Measurements from ENCODE around the gene PTPRN2. TPM values are rescaled to one million over a fixed set of nuclear protein-coding genes. Genes with fewer than 3 reads are reported as not detected.

PTPRN2 gene
- total RNA-seq, 1 donor from 2014 or later: 11.4 TPM

GRCh38 chr7:158270106-158270775, 317.4 kb downstream of the PTPRN2 start:
- no peak for DNase-seq (ENCODE audit: low spot score, unreplicated experiment)
- no peak for TF ChIP-seq CTCF (IDR thresholded peaks at IDR 0.05; ENCODE audit: unreplicated experiment)
- Mint-ChIP-seq H3K36me3 (ENCODE audit: insufficient read depth) (no peaks in the 10 kb centered on the region), H3K27ac (no peak overlapping the region), H3K4me1 (ENCODE audit: low read depth) (no peaks in the 10 kb centered on the region), H3K27me3 (no peaks in the 10 kb centered on the region), H3K4me3 (ENCODE audit: low read depth) (no peak overlapping the region), H3K9me3 (ENCODE audit: low read depth) (no peaks in the 10 kb centered on the region)

GRCh38 chr7:158268816-158269535, 318.6 kb downstream of the PTPRN2 start:
- Mint-ChIP-seq H3K27me3 (no peaks in the 10 kb centered on the region), H3K27ac (no peak overlapping the region), H3K4me3 (ENCODE audit: low read depth) (no peak overlapping the region), H3K36me3 (ENCODE audit: insufficient read depth) (no peaks in the 10 kb centered on the region), H3K4me1 (ENCODE audit: low read depth) (peaks cover 2% of the 10 kb centered on the region), H3K9me3 (ENCODE audit: low read depth) (no peaks in the 10 kb centered on the region)
- DNase-seq (ENCODE audit: low spot score, unreplicated experiment): no peak
- no peak for TF ChIP-seq CTCF (IDR thresholded peaks at IDR 0.05; ENCODE audit: unreplicated experiment)

- no peaks in the 10 kb centered on the region for H3K27me3 Mint-ChIP-seq
- DNase-seq (ENCODE audit: low spot score, unreplicated experiment): no peak
- no peak overlapping the region for H3K27ac Mint-ChIP-seq
- TF ChIP-seq CTCF (IDR thresholded peaks at IDR 0.05; ENCODE audit: unreplicated experiment): no peak
- no peak overlapping the region for H3K4me3 Mint-ChIP-seq (ENCODE audit: low read depth)
- no peaks in the 10 kb centered on the region for H3K36me3 Mint-ChIP-seq (ENCODE audit: insufficient read depth)
- H3K4me1 Mint-ChIP-seq (ENCODE audit: low read depth): peaks cover 2% of the 10 kb centered on the region
- H3K9me3 Mint-ChIP-seq (ENCODE audit: low read depth): no peaks in the 10 kb centered on the region
These were observed 319.7 kb downstream of the PTPRN2 start for GRCh38 chr7:158267742-158268435.

- Mint-ChIP-seq H3K27me3 (no peaks in the 10 kb centered on the region), H3K9me3 (ENCODE audit: low read depth) (no peaks in the 10 kb centered on the region), H3K27ac (no peak overlapping the region), H3K36me3 (ENCODE audit: insufficient read depth) (no peaks in the 10 kb centered on the region), H3K4me3 (ENCODE audit: low read depth) (no peak overlapping the region), H3K4me1 (ENCODE audit: low read depth) (peaks cover 2% of the 10 kb centered on the region)
- TF ChIP-seq CTCF (IDR thresholded peaks at IDR 0.05; ENCODE audit: unreplicated experiment): no peak
- DNase-seq (ENCODE audit: low spot score, unreplicated experiment): no peak
These were observed 320.5 kb downstream of the PTPRN2 start for GRCh38 chr7:158266817-158267741.
